ENCODE measurements around the gene PNLIPRP3.

DNA sequence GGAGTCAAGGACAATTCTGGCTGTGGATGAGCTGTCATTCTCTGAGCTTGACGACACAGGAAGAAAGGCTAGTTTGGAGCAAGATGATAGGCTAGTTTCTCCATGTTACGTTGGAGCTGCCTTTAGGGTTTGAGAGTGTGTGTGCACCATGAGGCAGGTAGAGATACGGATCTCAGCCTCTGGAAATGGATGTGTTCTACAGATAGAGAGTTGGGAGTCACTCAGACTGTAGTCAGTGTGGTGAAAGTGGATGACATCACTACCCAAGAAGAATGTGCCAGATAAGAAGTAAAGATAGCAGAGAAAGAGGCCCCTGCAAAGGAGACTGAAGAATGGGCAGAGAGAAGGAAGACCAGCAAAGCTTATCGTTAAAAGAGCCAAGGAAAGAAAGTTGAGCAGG, 42.4 kb downstream of the PNLIPRP3 start:
- TF ChIP-seq CEBPB (IDR thresholded peaks at IDR 0.05; ENCODE audit: low read depth, low read length) (no peak), SMC3 (IDR thresholded peaks at IDR 0.05; ENCODE audit: low read depth, low read length) (no peak), FOS (IDR thresholded peaks at IDR 0.05; ENCODE audit: low read depth, low read length) (no peak), RFX5 (IDR thresholded peaks at IDR 0.05; ENCODE audit: low read depth, low read length) (no peak), CHD1 (IDR thresholded peaks at IDR 0.05; ENCODE audit: low read depth, low read length) (no peak), POLR2A (IDR thresholded peaks at IDR 0.05; ENCODE audit: low read depth, low read length) (no peak), RCOR1 (IDR thresholded peaks at IDR 0.05; ENCODE audit: insufficient replicate concordance, low read length) (no peak)
- TF ChIP-seq, protein P1, sequence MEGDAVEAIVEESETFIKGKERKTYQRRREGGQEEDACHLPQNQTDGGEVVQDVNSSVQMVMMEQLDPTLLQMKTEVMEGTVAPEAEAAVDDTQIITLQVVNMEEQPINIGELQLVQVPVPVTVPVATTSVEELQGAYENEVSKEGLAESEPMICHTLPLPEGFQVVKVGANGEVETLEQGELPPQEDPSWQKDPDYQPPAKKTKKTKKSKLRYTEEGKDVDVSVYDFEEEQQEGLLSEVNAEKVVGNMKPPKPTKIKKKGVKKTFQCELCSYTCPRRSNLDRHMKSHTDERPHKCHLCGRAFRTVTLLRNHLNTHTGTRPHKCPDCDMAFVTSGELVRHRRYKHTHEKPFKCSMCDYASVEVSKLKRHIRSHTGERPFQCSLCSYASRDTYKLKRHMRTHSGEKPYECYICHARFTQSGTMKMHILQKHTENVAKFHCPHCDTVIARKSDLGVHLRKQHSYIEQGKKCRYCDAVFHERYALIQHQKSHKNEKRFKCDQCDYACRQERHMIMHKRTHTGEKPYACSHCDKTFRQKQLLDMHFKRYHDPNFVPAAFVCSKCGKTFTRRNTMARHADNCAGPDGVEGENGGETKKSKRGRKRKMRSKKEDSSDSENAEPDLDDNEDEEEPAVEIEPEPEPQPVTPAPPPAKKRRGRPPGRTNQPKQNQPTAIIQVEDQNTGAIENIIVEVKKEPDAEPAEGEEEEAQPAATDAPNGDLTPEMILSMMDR (conservative IDR thresholded peaks at IDR 0.05; ENCODE audit: low read depth, low read length) = no peak
- TF ChIP-seq, protein P2, sequence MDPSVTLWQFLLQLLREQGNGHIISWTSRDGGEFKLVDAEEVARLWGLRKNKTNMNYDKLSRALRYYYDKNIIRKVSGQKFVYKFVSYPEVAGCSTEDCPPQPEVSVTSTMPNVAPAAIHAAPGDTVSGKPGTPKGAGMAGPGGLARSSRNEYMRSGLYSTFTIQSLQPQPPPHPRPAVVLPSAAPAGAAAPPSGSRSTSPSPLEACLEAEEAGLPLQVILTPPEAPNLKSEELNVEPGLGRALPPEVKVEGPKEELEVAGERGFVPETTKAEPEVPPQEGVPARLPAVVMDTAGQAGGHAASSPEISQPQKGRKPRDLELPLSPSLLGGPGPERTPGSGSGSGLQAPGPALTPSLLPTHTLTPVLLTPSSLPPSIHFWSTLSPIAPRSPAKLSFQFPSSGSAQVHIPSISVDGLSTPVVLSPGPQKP (IDR thresholded peaks at IDR 0.05; ENCODE audit: borderline replicate concordance, low read depth, low read length) = no peak
- TF ChIP-seq, protein P3, sequence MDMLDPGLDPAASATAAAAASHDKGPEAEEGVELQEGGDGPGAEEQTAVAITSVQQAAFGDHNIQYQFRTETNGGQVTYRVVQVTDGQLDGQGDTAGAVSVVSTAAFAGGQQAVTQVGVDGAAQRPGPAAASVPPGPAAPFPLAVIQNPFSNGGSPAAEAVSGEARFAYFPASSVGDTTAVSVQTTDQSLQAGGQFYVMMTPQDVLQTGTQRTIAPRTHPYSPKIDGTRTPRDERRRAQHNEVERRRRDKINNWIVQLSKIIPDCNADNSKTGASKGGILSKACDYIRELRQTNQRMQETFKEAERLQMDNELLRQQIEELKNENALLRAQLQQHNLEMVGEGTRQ (IDR thresholded peaks at IDR 0.05; ENCODE audit: low read depth, low read length) = no peak
